ENCODE results near the gene PCDHA12.
"Not testable (repeated sequence)": the region's sequence is repeated elsewhere in the genome, so short reads cannot be mapped to it uniquely, and the experiment has no call there.

The PCDHA12 gene

GRCh38 chr5:140875085-140876065 lies at the start of gene PCDHA12:
Gene PCDHA12, plus strand, starts transcription at chr5:140875308. Its CDS starts 165 bp downstream, at chr5:140875473.
- DNase-seq (ENCODE audit: low spot score): no peak

GRCh38 chr5:140827704-140828361 lies 47.3 kb upstream of the PCDHA12 start, which contains the start of gene PCDHA6:
Gene PCDHA6, plus strand, starts transcription at chr5:140827960. Its CDS starts 132 bp downstream, at chr5:140828092.
- no peak for DNase-seq (ENCODE audit: low spot score)

- DNase-seq (ENCODE audit: low spot score): peak; percentile 24
Observed at GRCh38 chr5:140828362-140828737, 46.8 kb upstream of the PCDHA12 start.

- not testable (repeated sequence) for DNase-seq (ENCODE audit: low spot score)
Observed at GRCh38 chr5:140829511-140830501, 45.3 kb upstream of the PCDHA12 start.

- no peak for DNase-seq (ENCODE audit: low spot score)
Observed at GRCh38 chr5:140833993-140834392, 41.1 kb upstream of the PCDHA12 start, which contains the start of gene PCDHA7. Gene PCDHA7, plus strand, starts transcription at chr5:140834269. Its CDS starts 115 bp downstream, at chr5:140834384.

GRCh38 chr5:140834439-140835008 lies 40.6 kb upstream of the PCDHA12 start:
- not testable (repeated sequence) for DNase-seq (ENCODE audit: low spot score)

- DNase-seq (ENCODE audit: low spot score): no peak
Observed at GRCh38 chr5:140835622-140836510, 39.2 kb upstream of the PCDHA12 start.

GRCh38 chr5:140840978-140841962 lies 33.8 kb upstream of the PCDHA12 start, which contains the start of gene PCDHA8:
Gene PCDHA8, plus strand, starts transcription at chr5:140841187. Its CDS starts 135 bp downstream, at chr5:140841322.
- no peak for DNase-seq (ENCODE audit: low spot score)

- DNase-seq (ENCODE audit: low spot score): no peak
Observed at GRCh38 chr5:140842798-140843733, 32.0 kb upstream of the PCDHA12 start.

GRCh38 chr5:140848139-140849102 lies 26.7 kb upstream of the PCDHA12 start, which contains the start of gene PCDHA9:
Gene PCDHA9, plus strand, starts transcription at chr5:140848382. Its CDS starts 114 bp downstream, at chr5:140848496.
- DNase-seq (ENCODE audit: low spot score): not testable (repeated sequence)

- not testable (repeated sequence) for DNase-seq (ENCODE audit: low spot score)
Observed at GRCh38 chr5:140849831-140850634, 25.1 kb upstream of the PCDHA12 start.

- DNase-seq (ENCODE audit: low spot score): no peak
Observed at GRCh38 chr5:140855772-140856674, 19.1 kb upstream of the PCDHA12 start, which contains the start of gene PCDHA10. Gene PCDHA10, plus strand, starts transcription at chr5:140855897. Its CDS starts 152 bp downstream, at chr5:140856049.

GRCh38 chr5:140857177-140857986 lies 17.7 kb upstream of the PCDHA12 start:
- no peak for DNase-seq (ENCODE audit: low spot score)

GRCh38 chr5:140857987-140858240 lies 17.2 kb upstream of the PCDHA12 start:
- no peak for DNase-seq (ENCODE audit: low spot score)

Data from GM03348 (cell line).